Activated naive CD4-positive, alpha-beta T cell treated with anti-CD3 and anti-CD28 coated beads, Interleukin-2, amount 50 U/mL, for 16 hours (primary cell): Measurements from ENCODE around the gene RNF34.
"Not testable (repeated sequence)": the region's sequence is repeated elsewhere in the genome, so short reads cannot be mapped to it uniquely, and the experiment has no call there.

Experiments used
- DNase-seq: peaks from one replicate; pipeline ENCODE4 v3.0.0-alpha.2; 2020

RNF34 gene, protein sequence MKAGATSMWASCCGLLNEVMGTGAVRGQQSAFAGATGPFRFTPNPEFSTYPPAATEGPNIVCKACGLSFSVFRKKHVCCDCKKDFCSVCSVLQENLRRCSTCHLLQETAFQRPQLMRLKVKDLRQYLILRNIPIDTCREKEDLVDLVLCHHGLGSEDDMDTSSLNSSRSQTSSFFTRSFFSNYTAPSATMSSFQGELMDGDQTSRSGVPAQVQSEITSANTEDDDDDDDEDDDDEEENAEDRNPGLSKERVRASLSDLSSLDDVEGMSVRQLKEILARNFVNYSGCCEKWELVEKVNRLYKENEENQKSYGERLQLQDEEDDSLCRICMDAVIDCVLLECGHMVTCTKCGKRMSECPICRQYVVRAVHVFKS

DNA sequence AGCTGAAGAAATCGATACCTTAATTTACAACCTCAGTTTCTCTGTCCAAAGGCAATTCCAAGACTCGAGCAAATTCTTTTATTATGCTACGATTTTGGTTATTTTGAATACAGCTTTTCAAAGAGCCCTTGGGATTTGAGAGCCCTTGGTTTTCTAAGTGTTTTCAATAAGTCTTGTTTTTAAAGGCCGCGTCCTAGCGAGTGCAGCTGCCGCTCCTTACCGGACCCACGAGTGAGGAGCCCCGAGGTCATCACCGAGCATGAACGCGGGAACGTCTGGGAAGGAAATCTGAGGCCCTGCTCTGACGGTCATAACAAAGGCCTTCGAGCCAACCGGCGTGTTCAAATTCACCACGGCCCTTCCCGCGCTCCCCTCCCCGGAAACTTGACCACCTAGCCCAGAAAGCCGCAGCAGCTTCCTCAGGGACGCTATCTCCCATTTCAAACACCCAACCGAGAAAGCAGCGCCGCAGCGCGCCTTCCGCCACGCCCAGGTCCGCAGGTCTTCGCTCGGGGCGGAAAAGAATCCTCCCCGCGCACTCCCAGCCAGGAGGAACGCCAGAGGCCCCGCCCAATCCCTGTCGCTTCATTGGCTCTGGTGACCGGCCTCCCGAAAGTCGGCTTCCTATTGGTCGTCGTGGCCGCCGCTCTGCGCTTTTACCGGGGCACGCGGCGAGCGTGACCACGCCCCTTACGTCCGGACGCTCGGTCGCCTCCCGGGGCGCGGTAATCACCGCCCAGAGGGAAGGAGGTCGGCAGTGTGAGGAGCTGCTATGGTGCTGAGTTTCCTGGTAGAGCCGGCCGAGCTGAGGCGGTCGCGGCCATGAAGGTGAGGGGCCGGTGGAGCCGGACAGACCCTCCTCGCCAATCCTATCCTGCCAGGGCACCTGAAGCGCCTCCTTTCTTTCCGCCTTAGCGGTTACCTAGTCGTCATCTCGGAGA is at the start of gene RNF34:
RNF34 (plus strand) TSS at position 728 of the 941 bp plus-strand sequence; CDS start at position 823, 95 bp downstream.
- peak; percentile 99 for DNase-seq

DNA sequence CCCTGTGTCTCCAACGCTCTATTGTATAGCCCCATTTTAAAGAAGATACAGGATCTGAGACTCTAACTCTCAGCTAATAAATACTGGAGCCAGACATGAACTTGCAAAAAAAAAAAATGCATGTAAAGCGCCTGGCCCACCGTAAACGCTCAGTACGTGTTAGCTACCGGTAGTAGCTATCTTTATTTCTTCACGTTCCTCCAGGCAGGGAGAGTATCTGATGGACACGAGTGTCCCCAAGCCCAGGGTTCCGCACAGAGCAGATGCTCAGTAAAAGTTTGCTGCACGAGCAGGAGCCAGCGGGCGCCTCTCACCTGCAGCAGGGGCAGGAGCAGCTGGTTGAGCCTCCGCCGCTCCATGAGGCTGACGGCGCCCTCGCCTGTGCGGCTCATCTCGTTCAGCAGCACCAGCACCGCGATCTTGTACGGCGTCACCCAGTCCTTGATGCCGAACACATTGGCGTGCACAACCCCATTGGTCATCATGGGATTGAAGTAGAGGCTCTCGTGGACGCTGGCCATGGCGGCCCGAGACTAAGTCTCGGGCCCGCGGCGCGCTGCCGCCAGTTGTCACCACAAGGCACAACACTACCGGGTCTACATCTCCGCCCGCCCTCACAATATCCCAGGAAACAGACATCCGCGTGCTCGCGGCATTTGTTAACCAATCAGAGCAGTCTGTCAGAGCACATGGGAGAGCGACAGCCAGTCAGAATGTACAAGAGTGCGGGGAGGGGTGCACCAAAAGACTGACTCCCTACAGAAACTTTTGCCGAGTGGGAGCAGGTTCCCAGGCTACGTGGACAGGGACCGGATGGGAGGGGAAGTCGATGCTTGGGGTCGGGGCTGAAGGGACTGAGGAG is 47.9 kb upstream of the RNF34 start, which contains the start of gene ANAPC5:
ANAPC5 (minus strand) TSS at position 592 of the 862 bp plus-strand sequence; CDS start at position 521, 71 bp downstream.
- peak; percentile 89 for DNase-seq

DNA sequence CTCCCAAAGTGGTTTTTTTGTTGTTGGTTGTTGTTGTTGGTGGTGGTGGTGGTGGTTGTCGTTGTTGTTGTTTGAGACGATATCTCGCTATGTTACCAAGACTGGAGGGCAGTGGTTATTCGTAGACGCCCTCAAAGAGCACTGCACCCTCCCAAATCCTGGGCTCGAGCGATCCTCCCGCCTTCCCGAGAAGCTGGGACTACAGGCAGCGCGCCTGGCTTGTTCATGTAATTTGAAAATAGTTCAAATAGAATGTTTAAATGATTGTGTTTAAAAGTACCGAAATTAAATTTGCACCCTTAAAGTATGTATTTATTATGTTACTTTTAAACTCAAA is 47.3 kb upstream of the RNF34 start:
- no peak for DNase-seq

DNA sequence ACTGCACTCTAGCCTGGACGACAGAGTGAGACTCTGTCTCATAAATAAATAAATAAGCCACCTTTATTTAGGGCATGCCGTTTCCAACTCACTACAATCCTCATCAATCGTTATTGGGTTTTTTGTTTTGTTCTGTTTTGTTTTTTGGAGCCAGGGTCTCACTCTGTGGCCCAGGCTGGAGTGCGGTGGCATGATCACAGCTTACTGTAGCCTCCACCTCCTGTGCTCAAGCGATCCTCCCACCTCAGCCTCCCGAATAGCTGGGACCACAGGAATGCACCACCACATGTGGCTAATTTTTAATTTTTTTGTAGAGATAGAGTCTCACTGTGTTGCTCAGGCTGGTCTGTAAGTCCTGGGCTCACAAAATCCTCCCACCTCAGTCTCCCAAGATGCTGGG is 44.1 kb upstream of the RNF34 start:
- DNase-seq = no peak

DNA sequence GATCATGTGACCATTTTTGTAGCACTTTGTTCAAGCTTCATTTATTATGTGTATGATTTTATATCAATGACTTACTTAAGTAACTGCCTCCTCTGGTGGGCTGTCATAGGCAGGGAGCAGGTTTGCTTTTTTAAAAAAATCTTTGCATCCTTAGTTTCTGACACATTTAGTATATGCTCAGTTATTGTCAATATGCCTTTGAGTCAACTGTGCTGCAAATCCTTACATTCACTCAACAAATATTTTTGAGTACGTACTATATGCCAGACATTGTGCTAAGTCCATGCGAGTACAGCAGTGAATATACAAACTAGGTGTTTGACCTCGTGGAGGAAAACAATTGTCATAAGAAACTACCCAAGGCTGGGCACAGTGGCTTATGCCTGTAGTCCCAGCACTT is 43.3 kb upstream of the RNF34 start:
- DNase-seq = no peak

DNA sequence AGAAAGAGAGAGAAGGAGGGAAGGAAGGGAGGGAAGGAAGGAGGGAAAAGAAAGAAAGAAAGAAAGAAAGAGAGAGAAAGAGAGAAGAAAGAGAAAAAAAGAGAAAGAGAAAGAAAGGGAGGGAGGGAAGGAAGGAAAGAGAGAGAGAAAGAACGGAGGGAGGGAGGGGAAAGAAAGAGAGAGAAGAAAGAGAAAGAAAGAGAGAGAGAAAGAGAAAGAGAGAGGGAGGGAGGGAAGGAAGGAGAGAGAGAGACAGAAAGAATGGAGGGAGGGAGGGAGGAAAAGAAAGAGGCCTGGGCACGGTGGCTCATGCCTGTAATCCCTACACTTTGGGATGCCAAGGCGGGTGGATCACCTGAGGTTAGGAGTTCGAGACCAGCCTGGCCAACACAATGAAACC is 42.6 kb upstream of the RNF34 start:
- DNase-seq = no peak

DNA sequence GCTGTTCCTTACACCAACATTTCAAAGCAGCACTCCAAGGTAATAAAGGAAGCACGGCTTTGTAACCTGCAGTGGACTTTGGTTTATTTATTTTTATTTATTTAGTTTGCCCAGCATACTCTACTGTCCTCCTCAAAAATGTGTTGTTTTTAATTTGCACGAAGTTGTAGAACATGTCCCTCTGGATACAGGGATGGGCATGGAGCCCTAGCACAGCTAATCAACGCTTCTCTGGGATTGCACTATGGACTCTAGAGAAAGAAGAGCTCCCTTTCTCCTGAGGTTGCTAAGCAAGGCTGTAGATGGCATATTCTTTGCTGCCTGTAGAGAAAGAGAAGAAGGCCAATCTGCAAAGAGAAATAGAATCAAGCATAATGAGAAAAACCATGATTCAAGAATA is 41.8 kb upstream of the RNF34 start:
- no peak for DNase-seq

DNA sequence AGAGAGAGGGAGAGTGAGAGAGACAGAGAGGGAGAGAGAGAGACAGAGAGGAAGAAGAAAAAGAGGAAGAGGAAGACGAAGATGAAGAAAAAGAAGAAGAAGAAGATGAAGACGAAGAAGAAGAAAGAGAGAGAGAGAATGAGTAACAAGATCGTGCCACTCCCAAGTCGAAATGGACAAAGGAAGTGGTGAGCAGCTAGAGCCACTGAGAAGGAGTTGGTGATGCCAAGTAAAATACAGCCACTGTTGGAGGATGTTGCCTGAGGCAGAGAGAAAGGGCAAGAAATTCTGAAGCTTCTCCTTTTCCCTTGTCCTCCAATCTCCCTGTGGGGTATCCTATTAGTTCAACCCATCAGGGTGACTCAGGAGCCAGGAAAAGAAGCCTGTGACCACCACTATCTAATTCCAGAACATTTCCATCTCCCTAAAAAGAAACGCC is 35.2 kb upstream of the RNF34 start:
- DNase-seq = no peak

DNA sequence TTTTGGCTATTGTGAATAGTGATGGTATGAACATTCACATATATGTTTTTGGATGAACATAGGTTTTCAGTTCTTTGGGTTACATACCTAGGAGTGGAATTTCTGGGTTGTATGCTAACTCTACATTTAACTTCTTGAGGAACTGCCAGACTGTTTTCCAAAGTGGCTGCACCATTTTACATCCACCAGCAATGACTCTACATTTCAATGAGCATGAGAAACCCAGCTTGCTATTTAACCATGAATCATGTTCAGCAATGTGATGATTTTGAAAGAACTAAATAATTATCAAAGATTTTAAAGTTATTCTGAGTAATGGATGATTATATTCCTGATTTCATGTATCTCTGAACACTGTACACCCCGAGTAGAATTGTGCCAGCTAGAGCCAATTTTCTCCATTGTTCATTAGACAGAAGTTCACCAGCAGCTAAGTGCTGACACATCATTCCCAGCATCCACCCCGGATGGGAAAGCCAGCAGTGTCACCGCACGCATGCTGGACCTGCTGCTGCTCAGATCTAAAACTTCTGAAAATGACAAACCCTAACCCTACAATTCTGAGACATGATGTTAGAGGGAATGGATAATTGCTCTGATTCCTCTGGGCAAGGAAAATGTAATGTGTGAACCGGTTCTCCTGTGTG is 34.4 kb upstream of the RNF34 start:
- DNase-seq = no peak

DNA sequence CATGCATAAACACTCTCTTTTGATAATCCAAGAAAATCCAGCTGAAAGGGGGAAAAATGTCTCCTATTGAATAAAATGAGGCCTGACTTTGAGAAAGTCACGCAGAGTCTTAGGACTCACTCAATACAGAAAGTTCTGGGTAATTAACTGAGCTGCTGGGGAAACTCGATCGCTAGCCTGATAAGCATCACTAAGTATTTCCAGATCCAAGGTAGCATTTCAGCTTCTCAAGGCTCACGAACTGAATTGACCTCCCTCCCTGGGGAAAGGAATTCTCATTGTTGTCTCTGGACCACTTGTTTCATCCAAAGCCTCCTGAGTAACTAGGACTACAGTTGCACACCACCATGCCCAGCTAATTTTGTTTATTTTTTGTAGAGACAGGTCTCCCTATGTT is 33.9 kb upstream of the RNF34 start:
- DNase-seq = no peak

DNA sequence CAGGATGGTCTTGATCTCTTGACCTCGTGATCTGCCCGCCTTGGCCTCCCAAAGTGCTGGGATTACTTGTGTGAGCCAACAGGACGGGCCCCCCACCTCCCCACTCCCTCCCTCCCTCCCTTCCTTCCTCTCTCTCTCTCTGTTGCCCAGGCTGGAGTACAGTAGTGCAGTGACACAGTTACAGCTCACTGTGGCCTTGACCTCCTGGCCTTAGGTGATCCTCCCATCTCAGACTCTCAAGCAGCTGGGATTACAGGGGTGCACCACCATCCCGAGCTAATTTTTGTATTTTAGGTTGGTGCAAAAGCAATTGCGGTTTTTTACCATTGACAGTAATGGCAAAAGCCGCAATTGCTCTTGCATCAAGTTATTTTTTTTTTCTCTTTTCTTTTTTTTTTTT is 28.5 kb upstream of the RNF34 start:
- DNase-seq = no peak

DNA sequence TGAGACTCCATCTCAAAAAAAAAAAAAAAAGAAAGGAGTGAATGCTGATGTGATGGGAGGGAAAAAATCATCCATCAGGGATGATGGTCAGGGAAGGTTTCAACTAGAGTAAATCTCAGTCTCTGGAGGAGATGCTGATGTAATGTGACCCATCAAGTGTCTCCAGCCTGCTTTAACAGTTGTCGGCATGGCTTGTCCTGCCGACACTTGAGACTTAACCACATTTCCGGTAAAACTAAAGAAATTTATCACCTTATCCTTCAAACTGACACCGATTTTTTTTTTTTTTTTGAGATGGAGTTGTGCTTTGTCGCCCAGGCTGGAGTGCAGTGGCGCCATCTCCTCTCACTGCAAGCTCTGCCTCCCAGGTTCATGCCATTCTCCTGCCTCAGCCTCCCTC is 26.2 kb upstream of the RNF34 start:
- no peak for DNase-seq

DNA sequence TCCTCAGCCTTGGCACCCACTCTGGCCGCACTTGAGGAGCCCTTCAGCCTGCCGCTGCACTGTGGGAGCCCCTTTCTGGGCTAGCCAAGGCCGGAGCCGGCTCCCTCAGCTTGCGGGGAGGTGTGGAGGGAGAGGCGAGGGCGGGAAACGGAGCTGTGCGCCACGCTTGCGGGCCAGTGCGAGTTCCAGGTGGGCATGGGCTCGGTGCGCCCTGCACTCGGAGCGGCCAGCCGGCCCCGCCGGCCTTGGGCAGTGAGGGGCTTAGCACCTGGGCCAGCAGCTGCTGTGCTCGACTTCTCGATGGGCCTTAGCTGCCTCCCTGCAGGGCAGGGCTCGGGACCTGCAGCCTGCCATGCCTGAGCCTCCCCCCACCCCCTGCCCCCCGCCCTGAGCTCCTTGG is 25.6 kb upstream of the RNF34 start:
- not testable (repeated sequence) for DNase-seq

DNA sequence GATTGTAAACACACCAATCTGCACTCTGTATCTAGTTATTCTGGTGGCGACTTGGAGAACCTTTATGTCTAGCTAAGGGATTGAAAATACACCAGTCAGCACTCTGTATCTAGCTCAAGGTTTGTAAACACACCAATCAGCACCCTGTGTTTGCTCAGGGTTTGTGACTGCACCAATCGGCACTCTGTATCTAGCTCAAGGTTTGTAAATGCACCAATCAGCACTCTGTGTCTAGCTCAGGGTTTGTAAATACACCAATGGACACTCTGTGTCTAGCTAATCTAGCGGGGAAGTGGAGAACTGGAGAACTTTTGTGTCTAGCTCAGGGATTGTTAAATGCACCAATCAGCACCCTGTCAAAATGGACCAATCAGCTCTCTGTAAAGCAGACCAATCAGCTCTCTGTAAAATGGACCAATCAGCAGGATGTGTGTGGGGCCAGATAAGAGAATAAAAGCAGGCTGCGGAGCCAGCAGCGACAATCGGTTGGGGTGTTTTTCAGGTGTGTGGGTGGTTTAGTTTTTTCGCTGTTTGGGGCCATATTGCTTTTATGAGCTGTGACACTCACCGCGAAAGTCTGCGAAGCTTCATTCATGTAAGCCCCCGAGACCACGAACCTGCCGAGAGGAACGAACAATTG is 24.9 kb upstream of the RNF34 start:
- DNase-seq = not testable (repeated sequence)

DNA sequence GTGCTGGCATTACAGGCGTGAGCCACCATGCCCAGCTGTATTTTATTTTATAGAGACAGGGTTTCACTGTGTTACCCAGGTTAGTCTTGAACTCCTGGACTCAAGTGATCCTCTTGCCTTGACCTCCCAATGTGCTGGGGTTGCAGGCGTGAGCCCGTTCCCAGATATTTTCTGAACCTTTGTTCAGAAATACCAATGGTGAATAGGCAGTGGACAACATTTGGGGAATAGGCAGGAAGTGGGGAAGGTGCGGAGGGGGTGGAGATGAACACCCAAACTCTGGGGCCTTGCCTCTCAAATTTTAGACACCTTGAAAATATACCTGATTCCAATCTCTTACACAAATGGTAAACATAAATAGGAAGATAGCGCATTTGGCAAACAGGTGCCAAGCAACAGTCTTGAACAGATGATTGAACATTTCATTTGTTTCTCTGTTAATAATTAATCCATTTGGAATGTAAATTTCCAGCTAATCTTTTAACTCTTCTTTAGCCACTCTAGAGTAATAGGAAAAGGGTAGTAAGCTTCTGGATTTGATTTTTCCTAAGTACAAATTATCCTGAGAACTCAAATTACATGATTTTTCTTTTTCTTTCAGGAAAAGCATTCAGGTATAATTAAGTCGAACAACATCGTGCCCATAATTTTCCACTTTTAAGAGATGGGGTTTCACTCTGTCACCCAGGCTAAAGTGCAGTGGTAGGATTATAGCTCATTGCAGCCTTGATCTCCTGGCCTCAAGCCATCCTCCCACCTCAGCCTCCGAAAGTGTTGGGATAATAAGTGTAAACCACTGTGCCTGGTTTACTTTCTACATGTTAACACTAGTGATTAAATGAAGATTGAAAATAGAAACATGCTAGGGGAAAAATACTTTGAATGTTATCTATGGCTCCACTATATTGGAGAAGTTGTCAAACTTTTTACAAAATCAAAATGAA is 22.9 kb upstream of the RNF34 start:
- DNase-seq = no peak

DNA sequence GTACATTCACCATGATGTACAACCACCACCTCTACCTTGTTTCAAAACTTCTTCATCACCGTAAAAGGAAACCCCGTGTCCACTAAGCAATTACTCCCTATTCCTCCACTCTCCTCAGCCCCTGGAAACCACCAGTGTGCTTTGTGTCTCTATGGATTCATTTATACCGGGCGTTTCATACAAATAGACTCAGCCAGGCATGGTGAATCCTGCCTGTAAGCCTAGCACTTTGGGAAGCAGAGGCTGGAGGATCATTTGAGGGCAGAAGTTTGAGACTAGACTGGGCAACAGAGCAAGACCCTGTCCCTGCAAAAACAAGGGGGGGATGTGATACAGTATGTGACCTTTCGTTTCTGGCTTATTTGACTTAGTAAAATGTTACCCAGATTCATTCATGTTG is 21.2 kb upstream of the RNF34 start:
- no peak for DNase-seq

DNA sequence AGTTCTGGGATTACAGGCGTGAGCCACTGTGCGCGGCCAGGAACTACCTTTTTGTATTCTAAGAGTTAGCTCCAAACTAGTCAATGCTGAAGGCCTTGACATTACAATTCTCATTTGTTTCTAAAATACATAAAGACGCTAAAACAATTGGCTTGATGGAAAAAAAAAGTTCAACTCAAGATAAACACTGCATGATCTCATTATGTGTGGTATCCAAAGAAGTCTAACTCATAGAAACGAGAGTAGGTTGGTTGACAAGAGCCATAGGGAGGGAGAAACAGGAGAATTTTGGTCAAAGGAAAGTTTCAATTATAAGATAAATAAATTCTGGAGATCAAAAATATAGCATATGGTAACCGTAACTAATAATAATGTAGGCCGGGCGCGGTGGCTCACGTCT is 20.0 kb upstream of the RNF34 start:
- DNase-seq = no peak

DNA sequence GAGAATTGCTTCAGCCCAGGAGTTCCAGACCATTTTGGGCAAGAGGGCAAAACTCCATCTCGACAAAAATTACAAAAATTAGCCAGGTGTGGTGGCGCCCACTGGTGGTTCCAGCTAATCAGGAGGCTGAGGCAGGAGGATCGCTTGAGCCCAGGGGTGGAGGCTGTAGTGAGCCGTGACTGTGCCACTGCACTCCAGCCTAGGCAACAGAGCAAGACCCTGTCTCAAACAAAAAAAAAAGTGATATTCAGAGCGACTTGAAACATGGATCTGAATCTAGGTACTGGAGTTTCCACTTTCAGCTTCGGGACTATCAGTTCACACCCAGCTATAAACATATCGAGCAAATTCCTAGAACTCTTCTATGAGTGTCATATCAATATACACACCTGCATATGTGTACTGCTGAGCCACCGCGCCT is 16.3 kb upstream of the RNF34 start:
- DNase-seq = no peak

DNA sequence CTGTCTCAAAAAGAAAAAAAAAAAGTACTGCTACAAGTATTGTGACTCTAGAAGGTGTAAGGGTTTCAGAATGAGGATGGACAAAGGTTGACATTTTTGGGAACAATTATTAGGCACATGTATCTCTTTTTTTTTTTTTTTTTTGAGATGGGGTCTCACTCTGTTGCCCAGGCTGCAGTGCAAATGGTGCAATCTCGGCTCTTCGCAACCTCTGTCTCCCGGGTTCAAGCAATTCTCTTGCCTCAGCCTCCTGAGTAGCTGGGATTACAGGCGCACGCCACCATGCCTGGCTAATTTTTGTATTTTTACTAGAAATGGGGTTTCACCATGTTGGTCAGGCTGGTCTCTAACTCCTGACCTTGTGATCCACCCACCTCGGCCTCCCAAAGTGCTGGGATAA is 15.0 kb upstream of the RNF34 start:
- DNase-seq = not testable (repeated sequence)

DNA sequence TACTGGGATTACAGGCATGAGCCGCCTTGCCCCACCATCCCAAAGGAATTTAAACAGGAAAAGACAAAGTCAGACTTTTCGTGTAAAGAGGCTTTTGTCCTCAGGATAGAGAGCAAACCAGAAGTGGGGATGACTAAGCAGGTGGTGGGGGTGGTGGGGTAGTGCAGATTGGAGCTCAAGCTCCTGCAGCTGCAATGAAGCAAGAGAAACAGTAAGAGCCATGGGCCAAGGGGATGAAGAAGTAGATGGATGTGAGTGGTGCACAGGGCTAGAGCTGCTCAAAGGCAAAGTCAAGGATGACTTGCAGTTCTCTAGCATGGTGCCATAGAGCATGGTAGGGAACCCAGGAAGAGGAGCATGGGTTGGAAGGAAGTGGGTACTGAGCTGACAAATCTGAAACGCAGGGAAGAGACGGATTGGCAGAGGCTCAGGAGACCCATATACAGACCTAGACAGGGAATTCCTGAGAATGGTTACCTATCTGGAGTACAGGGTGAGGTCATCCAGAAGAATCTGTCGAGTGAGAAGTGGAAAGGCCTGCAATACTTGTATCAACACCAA is 11.4 kb upstream of the RNF34 start:
- no peak for DNase-seq
